Measurements from ENCODE around the gene CCDC106.

DNA sequence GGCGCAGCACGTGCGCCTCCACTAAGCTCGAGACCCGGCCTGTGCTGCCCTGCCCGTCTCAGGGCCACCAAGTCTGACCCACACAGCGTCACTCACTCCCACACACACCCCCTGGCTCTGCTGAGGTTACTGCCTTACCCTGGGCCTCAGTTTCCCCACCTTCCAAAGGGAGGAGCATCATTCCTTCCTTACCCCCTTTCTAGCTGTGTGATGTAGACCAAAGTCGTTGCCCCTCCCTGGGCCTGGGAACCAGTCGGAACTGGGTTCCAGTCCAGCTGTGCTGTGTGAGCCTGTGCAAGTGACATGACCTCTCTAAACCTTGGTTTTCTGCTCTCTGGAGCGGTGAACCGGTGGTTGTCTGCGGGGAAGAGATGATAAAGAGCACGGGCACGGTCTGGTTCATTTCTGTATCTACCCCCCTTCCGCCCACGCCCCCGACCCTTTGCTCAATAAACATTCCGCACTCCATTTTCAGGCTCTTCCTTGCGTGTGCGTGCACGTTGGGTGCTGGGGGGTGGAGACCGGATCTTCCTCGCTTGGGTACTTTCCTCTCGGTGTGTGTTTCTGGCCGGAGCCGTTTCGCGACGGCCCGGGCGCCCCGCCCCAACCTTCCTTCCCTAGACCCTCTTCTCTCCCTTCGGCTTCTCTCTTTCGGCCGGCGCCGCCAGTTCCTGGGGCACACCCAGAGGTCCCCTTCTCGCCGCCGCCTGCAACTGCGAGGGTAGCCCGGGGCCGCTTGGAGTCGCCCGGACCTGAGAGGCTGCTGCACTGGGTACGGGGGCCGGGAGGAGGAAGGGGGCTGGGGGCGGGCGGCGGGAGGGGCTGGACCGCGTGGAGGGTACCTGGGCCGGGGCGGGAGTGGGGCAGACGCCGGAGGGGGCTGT, 4.8 kb upstream of the CCDC106 start, which contains the start of gene ZNF581:
- TF ChIP-seq, protein P1, sequence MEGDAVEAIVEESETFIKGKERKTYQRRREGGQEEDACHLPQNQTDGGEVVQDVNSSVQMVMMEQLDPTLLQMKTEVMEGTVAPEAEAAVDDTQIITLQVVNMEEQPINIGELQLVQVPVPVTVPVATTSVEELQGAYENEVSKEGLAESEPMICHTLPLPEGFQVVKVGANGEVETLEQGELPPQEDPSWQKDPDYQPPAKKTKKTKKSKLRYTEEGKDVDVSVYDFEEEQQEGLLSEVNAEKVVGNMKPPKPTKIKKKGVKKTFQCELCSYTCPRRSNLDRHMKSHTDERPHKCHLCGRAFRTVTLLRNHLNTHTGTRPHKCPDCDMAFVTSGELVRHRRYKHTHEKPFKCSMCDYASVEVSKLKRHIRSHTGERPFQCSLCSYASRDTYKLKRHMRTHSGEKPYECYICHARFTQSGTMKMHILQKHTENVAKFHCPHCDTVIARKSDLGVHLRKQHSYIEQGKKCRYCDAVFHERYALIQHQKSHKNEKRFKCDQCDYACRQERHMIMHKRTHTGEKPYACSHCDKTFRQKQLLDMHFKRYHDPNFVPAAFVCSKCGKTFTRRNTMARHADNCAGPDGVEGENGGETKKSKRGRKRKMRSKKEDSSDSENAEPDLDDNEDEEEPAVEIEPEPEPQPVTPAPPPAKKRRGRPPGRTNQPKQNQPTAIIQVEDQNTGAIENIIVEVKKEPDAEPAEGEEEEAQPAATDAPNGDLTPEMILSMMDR (optimal IDR thresholded peaks at IDR 0.05 in 1 of 3, IDR thresholded peaks at IDR 0.05 in 1 of 3, conservative IDR thresholded peaks at IDR 0.05 in 1 of 3; ENCODE audit: extremely low read depth in 1 of 3, insufficient read depth in 2 of 3, low read length in 3 of 3) = no peak
- no peak for TF ChIP-seq EZH2 (IDR thresholded peaks at IDR 0.05; ENCODE audit: low read length)

All from keratinocyte (primary cell).